ENCODE measurements around the gene THAP3.

DNA sequence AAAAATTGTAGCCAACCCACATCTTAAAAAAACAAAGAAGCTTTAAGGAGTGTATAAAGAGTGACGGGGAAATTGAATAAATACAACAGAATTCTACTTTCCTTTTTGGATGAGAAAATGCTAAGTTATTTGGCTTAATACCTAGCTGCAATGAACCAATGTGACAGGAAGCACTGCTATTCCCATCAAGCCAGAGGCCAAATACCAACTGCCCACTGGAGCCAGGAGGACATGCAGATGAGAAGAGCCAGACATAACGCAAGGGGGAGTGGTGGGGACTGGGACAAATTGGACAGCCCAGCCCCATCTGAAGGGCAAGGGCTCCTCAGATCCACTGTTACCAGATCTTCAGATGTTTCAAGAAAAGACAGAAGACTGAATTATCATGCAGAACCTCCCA is 51.3 kb downstream of the THAP3 start:
- TF ChIP-seq, protein P1, sequence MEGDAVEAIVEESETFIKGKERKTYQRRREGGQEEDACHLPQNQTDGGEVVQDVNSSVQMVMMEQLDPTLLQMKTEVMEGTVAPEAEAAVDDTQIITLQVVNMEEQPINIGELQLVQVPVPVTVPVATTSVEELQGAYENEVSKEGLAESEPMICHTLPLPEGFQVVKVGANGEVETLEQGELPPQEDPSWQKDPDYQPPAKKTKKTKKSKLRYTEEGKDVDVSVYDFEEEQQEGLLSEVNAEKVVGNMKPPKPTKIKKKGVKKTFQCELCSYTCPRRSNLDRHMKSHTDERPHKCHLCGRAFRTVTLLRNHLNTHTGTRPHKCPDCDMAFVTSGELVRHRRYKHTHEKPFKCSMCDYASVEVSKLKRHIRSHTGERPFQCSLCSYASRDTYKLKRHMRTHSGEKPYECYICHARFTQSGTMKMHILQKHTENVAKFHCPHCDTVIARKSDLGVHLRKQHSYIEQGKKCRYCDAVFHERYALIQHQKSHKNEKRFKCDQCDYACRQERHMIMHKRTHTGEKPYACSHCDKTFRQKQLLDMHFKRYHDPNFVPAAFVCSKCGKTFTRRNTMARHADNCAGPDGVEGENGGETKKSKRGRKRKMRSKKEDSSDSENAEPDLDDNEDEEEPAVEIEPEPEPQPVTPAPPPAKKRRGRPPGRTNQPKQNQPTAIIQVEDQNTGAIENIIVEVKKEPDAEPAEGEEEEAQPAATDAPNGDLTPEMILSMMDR (conservative IDR thresholded peaks at IDR 0.05; ENCODE audit: low read length): no peak
- TF ChIP-seq EZH2phosphoT487 (IDR thresholded peaks at IDR 0.05; ENCODE audit: borderline replicate concordance): no peak
